ENCODE data around the gene SSH3.

Gene SSH3

GRCh38 chr11:67270256-67271204, 32.8 kb upstream of the SSH3 start:
- Histone ChIP-seq H3K9ac (ENCODE audit: low read length) (peak overlapping the region; percentile 21), H3K27me3 (ENCODE audit: control insufficient read depth, insufficient read depth, low read length) (peaks cover 5% of the 10 kb centered on the region), H3K4me3 (ENCODE audit: low read length) (peak overlapping the region; percentile 26), H3K36me3 (ENCODE audit: control insufficient read depth, low read depth, low read length) (peaks cover 3% of the 10 kb centered on the region), H3K4me1 (ENCODE audit: control insufficient read depth, low read depth, low read length) (peaks cover 18% of the 10 kb centered on the region), H3K9me3 (ENCODE audit: control insufficient read depth, low read depth, low read length) (no peaks in the 10 kb centered on the region), H3K27ac (ENCODE audit: low read length) (no peak overlapping the region)

DNA sequence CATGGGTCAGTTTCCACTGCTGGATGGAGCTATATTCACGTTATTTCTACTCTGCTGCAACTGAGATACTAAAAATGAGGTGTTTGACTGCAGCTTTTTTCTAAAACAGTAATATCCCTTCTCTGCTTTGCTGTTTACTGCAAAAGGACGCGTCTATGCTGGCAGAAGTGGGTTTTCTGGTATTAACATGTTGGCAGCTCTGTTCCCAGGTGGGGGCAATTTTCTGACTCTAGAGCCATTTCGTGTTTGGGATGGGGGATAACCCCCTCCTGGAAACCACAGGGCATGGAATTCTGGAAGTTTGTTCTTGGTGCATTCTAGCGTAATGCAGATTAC, 32.2 kb upstream of the SSH3 start:
- Histone ChIP-seq H3K9ac (ENCODE audit: low read length) (no peak overlapping the region), H3K4me1 (ENCODE audit: control insufficient read depth, low read depth, low read length) (peaks cover 18% of the 10 kb centered on the region)

GRCh38 chr11:67271541-67272284, 31.6 kb upstream of the SSH3 start:
- no peaks in the 10 kb centered on the region for H3K27me3 ChIP-seq (ENCODE audit: control insufficient read depth, insufficient read depth, low read length)
- no peaks in the 10 kb centered on the region for H3K9me3 ChIP-seq (ENCODE audit: control insufficient read depth, low read depth, low read length)
- no peak overlapping the region for H3K4me3 ChIP-seq (ENCODE audit: low read length)
- no peak overlapping the region for H3K9ac ChIP-seq (ENCODE audit: low read length)
- peaks cover 3% of the 10 kb centered on the region for H3K36me3 ChIP-seq (ENCODE audit: control insufficient read depth, low read depth, low read length)
- H3K4me1 ChIP-seq (ENCODE audit: control insufficient read depth, low read depth, low read length), result peaks cover 22% of the 10 kb centered on the region
- no peak overlapping the region for H3K27ac ChIP-seq (ENCODE audit: low read length)

More for the DNA sequence above, 32.2 kb upstream of the SSH3 start:
- Histone ChIP-seq H3K27ac (ENCODE audit: low read length) (no peak overlapping the region), H3K27me3 (ENCODE audit: control insufficient read depth, insufficient read depth, low read length) (no peaks in the 10 kb centered on the region), H3K4me3 (ENCODE audit: low read length) (peak overlapping the region; percentile 26), H3K9me3 (ENCODE audit: control insufficient read depth, low read depth, low read length) (no peaks in the 10 kb centered on the region), H3K36me3 (ENCODE audit: control insufficient read depth, low read depth, low read length) (peaks cover 3% of the 10 kb centered on the region)

DNA sequence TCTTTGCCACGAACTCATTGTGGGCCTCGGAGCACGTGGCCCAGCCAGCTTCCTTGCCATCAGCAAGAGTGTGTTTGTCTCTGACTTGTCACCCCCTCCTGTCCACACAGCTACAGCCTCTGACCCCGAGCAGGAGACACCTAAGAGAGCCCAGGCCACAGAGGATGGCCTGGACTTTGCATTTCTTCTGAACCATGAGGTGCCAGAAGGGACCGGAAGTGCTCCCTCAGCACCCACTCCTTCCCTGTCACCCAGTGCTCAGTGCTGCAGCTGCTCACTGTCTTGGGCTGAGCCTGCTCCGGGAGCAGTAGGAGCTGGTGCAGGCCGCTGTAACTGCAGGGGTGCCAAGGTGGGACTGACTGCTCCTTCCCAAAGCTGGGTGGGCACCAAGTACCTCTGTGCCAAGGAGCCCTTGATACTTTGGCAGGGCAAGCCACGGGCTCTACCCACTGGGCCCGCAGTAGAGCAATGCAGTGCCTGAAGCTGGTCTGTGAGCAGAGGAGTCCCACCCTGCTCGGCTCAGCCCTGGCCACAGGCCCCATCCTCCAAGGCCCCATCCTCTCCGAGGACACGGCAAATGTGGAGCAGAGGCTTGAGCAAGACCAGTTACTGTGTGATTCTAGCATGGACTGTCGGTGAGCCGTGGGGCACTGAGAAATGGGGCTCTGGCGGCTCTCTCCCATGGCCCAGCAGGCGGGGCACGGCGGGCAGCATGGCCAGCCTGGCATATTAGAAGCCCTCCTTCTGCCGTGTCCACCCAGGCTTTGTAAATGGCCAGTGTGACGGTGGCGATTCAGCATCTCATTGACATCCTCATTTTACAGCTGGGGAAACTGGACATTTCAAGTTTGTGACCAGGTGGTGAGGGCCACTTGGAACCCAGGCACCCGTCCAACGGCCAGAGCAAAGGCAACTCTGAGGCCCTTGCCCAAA, 30.7 kb upstream of the SSH3 start:
- Histone ChIP-seq H3K4me1 (ENCODE audit: control insufficient read depth, low read depth, low read length) (peaks cover 28% of the 10 kb centered on the region), H3K9me3 (ENCODE audit: control insufficient read depth, low read depth, low read length) (no peaks in the 10 kb centered on the region), H3K9ac (ENCODE audit: low read length) (no peak overlapping the region), H3K4me3 (ENCODE audit: low read length) (no peak overlapping the region), H3K36me3 (ENCODE audit: control insufficient read depth, low read depth, low read length) (peaks cover 3% of the 10 kb centered on the region), H3K27me3 (ENCODE audit: control insufficient read depth, insufficient read depth, low read length) (no peaks in the 10 kb centered on the region), H3K27ac (ENCODE audit: low read length) (no peak overlapping the region)

GRCh38 chr11:67273260-67273990, 29.9 kb upstream of the SSH3 start:
- H3K27ac ChIP-seq (ENCODE audit: low read length), result no peak overlapping the region
- H3K36me3 ChIP-seq (ENCODE audit: control insufficient read depth, low read depth, low read length), result peaks cover 3% of the 10 kb centered on the region
- no peaks in the 10 kb centered on the region for H3K27me3 ChIP-seq (ENCODE audit: control insufficient read depth, insufficient read depth, low read length)
- H3K9me3 ChIP-seq (ENCODE audit: control insufficient read depth, low read depth, low read length), result no peaks in the 10 kb centered on the region
- no peak overlapping the region for H3K4me3 ChIP-seq (ENCODE audit: low read length)
- peaks cover 32% of the 10 kb centered on the region for H3K4me1 ChIP-seq (ENCODE audit: control insufficient read depth, low read depth, low read length)
- H3K9ac ChIP-seq (ENCODE audit: low read length), result no peak overlapping the region

DNA sequence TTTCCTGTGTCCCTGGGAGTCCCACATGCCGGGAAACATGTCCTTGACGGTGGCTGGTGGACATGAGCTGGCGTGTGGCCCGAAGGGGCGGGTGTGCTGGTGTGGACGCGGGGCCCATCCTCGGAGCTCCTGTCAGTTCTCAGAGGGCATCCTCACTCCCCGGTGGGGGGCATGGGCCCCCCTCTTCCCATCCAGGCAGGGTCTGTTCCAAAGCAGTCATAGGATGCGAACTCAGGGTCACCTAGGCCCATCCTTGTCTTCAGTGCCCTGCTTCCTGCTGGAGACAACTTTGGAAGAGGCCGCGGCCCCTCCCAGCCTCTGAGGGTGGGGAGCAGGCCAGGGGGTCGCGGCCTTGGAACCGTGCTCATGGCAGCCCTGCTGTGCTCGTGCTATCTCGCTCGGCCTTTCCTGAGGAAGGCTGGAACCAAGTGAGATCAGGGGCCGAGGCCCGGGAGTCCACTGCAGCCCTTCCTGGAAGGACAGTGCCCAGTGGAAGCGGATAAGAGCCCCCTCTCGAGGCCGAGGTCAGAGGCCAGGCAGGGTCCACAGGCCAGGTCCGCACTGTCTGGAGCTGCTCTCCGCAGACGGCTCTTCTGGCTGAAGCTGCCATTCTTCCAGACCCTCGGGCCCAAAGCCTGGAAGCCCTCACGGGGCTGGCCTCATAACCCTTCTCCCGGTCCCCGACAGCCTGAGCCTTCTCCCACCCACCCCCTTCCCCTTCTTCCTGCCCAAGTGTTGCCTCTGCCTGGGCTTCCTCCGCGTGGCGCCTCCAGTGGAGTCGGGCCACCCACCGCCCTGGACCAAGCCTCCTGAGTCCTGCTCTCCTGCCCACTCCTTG, 28.3 kb upstream of the SSH3 start:
- H3K36me3 ChIP-seq (ENCODE audit: control insufficient read depth, low read depth, low read length), result peaks cover 6% of the 10 kb centered on the region
- no peak overlapping the region for H3K9ac ChIP-seq (ENCODE audit: low read length)
- peaks cover 27% of the 10 kb centered on the region for H3K4me1 ChIP-seq (ENCODE audit: control insufficient read depth, low read depth, low read length)
- H3K27ac ChIP-seq (ENCODE audit: low read length), result no peak overlapping the region
- H3K9me3 ChIP-seq (ENCODE audit: control insufficient read depth, low read depth, low read length), result no peaks in the 10 kb centered on the region
- H3K4me3 ChIP-seq (ENCODE audit: low read length), result no peak overlapping the region
- H3K27me3 ChIP-seq (ENCODE audit: control insufficient read depth, insufficient read depth, low read length), result no peaks in the 10 kb centered on the region

GRCh38 chr11:67275606-67276409, 27.5 kb upstream of the SSH3 start:
- H3K4me3 ChIP-seq (ENCODE audit: low read length), result no peak overlapping the region
- no peaks in the 10 kb centered on the region for H3K9me3 ChIP-seq (ENCODE audit: control insufficient read depth, low read depth, low read length)
- no peak overlapping the region for H3K9ac ChIP-seq (ENCODE audit: low read length)
- peaks cover 14% of the 10 kb centered on the region for H3K36me3 ChIP-seq (ENCODE audit: control insufficient read depth, low read depth, low read length)
- H3K4me1 ChIP-seq (ENCODE audit: control insufficient read depth, low read depth, low read length), result peaks cover 20% of the 10 kb centered on the region
- H3K27me3 ChIP-seq (ENCODE audit: control insufficient read depth, insufficient read depth, low read length), result no peaks in the 10 kb centered on the region
- H3K27ac ChIP-seq (ENCODE audit: low read length), result no peak overlapping the region

DNA sequence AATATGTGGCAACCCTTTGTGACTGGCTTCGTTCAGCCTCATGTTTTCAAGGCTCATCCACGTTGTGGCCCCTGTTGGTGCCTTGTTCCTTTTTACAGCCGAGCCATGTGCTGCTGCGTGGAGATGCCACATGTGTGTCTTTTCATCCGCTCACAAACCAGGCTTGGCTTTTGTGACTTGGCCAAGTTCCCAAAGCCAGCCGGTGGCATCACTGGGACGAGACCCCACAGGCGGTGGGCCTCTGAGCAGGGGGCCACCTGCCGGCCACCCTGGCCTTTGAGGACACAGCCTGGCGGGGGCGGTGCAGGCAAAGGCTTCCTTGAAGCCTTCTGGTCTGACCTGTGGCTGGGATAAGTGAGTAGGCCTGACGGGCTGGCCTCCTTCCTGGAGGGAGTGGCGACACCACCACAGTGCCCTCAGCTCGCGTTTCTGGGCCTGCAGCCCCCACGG, 26.5 kb upstream of the SSH3 start:
- Histone ChIP-seq H3K4me3 (ENCODE audit: low read length) (no peak overlapping the region), H3K9ac (ENCODE audit: low read length) (peak overlapping the region; percentile 26), H3K36me3 (ENCODE audit: control insufficient read depth, low read depth, low read length) (peaks cover 22% of the 10 kb centered on the region), H3K27ac (ENCODE audit: low read length) (peak overlapping the region; percentile 8), H3K27me3 (ENCODE audit: control insufficient read depth, insufficient read depth, low read length) (no peaks in the 10 kb centered on the region), H3K9me3 (ENCODE audit: control insufficient read depth, low read depth, low read length) (no peaks in the 10 kb centered on the region), H3K4me1 (ENCODE audit: control insufficient read depth, low read depth, low read length) (peaks cover 14% of the 10 kb centered on the region)

DNA sequence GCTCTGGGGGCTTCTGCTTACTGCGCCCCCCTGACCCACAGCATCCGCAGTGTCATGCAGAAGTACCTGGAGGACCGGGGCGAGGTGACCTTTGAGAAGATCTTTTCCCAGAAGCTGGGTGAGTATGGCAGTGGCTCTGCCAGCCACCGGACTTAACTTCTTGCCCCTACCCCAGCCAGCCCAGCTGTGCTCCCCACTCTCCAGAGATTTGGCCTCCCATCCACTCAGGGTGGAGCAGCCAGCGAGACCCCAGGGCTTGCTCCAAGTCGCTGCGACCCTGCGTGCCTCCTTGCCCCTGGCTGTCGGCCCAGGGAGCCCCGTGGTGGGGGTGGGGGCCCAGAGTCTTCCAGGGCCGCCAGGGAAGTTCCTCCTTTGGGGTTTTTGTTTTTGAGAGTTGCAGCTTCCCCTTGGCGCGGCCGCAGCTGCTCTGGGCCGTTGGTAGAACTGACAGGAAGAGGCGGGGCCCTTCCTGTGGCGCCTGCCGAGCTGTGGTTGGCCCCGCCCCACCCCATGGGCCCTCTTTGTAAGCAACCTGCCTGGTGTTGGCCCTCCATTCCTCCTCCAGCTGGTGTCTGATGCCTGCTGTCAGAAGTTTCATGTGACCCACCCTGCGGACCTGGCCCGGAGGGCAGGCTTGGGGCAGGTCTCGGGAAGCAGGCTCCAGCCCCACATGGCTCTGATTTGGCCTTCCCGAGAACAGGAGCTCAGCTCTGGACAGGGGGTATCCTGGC, 25.9 kb upstream of the SSH3 start:
- no peak overlapping the region for H3K4me3 ChIP-seq (ENCODE audit: low read length)
- H3K36me3 ChIP-seq (ENCODE audit: control insufficient read depth, low read depth, low read length), result peaks cover 28% of the 10 kb centered on the region
- no peaks in the 10 kb centered on the region for H3K9me3 ChIP-seq (ENCODE audit: control insufficient read depth, low read depth, low read length)
- no peaks in the 10 kb centered on the region for H3K27me3 ChIP-seq (ENCODE audit: control insufficient read depth, insufficient read depth, low read length)
- H3K4me1 ChIP-seq (ENCODE audit: control insufficient read depth, low read depth, low read length), result peaks cover 14% of the 10 kb centered on the region
- peak overlapping the region; percentile 8 for H3K27ac ChIP-seq (ENCODE audit: low read length)
- peak overlapping the region; percentile 26 for H3K9ac ChIP-seq (ENCODE audit: low read length)
